ENCODE measurements around the gene SOCS1. TPM values are rescaled to one million over a fixed set of nuclear protein-coding genes. Genes with fewer than 3 reads are reported as not detected.

Gene SOCS1
- total and polyA plus RNA-seq, 2 experiments from 2014 or later: 84.7 to 104 TPM

GRCh38 chr16:11213799-11214198 lies 42.2 kb downstream of the SOCS1 start (continued):
- TF ChIP-seq EZH2phosphoT487 (IDR thresholded peaks at IDR 0.05; ENCODE audit: unreplicated experiment) (no peak), NANOG (IDR thresholded peaks at IDR 0.05; ENCODE audit: borderline replicate concordance) (no peak), EZH2 (IDR thresholded peaks at IDR 0.05; ENCODE audit: low read depth, unreplicated experiment) (no peak), ZNF331 (CRISPR knock-in tag; IDR thresholded peaks at IDR 0.05; ENCODE audit: low read depth) (no peak)

GRCh38 chr16:11213373-11213772 lies 42.6 kb downstream of the SOCS1 start:
- Histone ChIP-seq H3K36me3 (ENCODE audit: insufficient read depth) (no peaks in the 10 kb centered on the region), H3K4me2 (no peak overlapping the region), H3K4me3 (no peak overlapping the region), H3F3A (replicated peaks; ENCODE audit: low read depth) (no peaks in the 10 kb centered on the region), H3K4me1 (ENCODE audit: insufficient read depth) (no peaks in the 10 kb centered on the region), H2AFZ (no peak overlapping the region), H3K9me2 (ENCODE audit: insufficient read depth) (no peaks in the 10 kb centered on the region), H3K27me3 (ENCODE audit: insufficient read depth) (no peaks in the 10 kb centered on the region), H4K20me1 (replicated peaks; ENCODE audit: insufficient read depth) (no peaks in the 10 kb centered on the region), H3K27ac (ENCODE audit: low read depth) (no peak overlapping the region), H3K79me2 (replicated peaks; ENCODE audit: insufficient read depth) (no peaks in the 10 kb centered on the region)
- peaks cover 11% of the 10 kb centered on the region for H3K27me3 Mint-ChIP-seq (ENCODE audit: insufficient read depth, low read depth, poor library complexity)
- TF ChIP-seq CREB1 (CRISPR knock-in tag; IDR thresholded peaks at IDR 0.05; ENCODE audit: low read depth): no peak
- TF ChIP-seq ETS1 (IDR thresholded peaks at IDR 0.05): no peak
- TF ChIP-seq REST (IDR thresholded peaks at IDR 0.05; ENCODE audit: unreplicated experiment): no peak
- no peak for TF ChIP-seq JUNB (IDR thresholded peaks at IDR 0.05; ENCODE audit: unreplicated experiment)
- TF ChIP-seq NANOG (IDR thresholded peaks at IDR 0.05; ENCODE audit: borderline replicate concordance): no peak
- no peak for TF ChIP-seq ZNF331 (CRISPR knock-in tag; IDR thresholded peaks at IDR 0.05; ENCODE audit: low read depth)
- TF ChIP-seq CTCF (conservative IDR thresholded peaks at IDR 0.05; ENCODE audit: low read depth in 2 of 2): no peak
- TF ChIP-seq EZH2 (IDR thresholded peaks at IDR 0.05; ENCODE audit: low read depth, unreplicated experiment): no peak
- TF ChIP-seq POLR2AphosphoS5 (IDR thresholded peaks at IDR 0.05; ENCODE audit: low read depth): no peak
- no peak for TF ChIP-seq STAT1 (IDR thresholded peaks at IDR 0.05; ENCODE audit: unreplicated experiment)
- no peak for TF ChIP-seq EZH2phosphoT487 (IDR thresholded peaks at IDR 0.05; ENCODE audit: unreplicated experiment)
- no peak for TF ChIP-seq ZNF462 (CRISPR knock-in tag; IDR thresholded peaks at IDR 0.05)
- no peak for TF ChIP-seq ZNF114 (CRISPR knock-in tag; IDR thresholded peaks at IDR 0.05)
- DNase-seq (ENCODE audit: low spot score) (no peak), ATAC-seq (peak; percentile 50)
- H3K9me3 Mint-ChIP-seq: peaks cover 21% of the 10 kb centered on the region
- no peaks in the 10 kb centered on the region for H3K4me1 Mint-ChIP-seq
- no peak overlapping the region for H3K27ac Mint-ChIP-seq
- H3K36me3 Mint-ChIP-seq (ENCODE audit: low read depth): peaks cover 12% of the 10 kb centered on the region; the same call in 1 of the 3 replicates
- H3K4me3 Mint-ChIP-seq: no peak overlapping the region
